Activated naive CD4-positive, alpha-beta T cell treated with anti-CD3 and anti-CD28 coated beads, Interleukin-2, amount 50 U/mL, for 24 hours (primary cell): Measurements from ENCODE around the gene SLC24A3.

Experiments
- H3K27ac Mint-ChIP-seq: one replicate; pipeline ENCODE4 v1.8.0; 2021; ENCODE audit warnings: mild to moderate bottlenecking, mixed read lengths
- H3K27me3 Mint-ChIP-seq: one replicate; pipeline ENCODE4 v1.8.0; 2021; ENCODE audit warnings: mixed read lengths
- H3K36me3 Mint-ChIP-seq: one replicate; pipeline ENCODE4 v1.8.0; 2021; ENCODE audit warnings: mixed read lengths
- H3K4me1 Mint-ChIP-seq: one replicate; pipeline ENCODE4 v1.8.0; 2021; ENCODE audit warnings: mixed read lengths
- H3K4me3 Mint-ChIP-seq: one replicate; pipeline ENCODE4 v1.8.0; 2021; ENCODE audit warnings: mild to moderate bottlenecking, mixed read lengths
- H3K9me3 Mint-ChIP-seq: one replicate; pipeline ENCODE4 v1.8.0; 2021; ENCODE audit warnings: mixed read lengths

The SLC24A3 gene

DNA sequence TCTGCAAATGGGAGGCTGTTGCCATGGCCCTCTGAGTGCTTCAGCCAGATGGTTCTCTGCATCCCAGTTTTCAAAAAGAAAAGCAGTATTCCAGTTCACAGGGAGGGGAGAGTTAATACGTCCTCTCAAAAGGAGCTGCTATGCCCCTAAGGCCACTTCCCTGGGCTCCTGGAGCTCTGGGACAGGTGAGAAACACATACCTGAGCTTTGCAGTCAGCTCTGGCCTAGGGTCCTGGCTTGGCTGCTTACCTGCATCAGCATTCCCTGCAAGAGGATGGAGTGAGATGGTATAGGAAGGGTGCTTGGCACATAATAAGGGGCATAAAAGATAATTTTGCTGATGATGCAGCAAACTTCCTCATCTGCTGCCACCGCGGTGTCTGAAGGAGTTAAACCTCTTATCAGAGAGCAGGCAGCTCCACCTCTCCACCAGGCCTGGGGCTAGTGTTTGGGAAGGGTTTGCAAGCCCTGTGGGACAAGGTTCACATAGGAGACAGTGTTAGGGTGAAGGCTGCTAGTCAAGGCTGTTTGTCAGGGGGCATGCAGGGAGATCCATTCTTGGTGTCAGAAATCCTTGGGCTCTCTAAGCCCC, 62.7 kb downstream of the SLC24A3 start:
- no peaks in the 10 kb centered on the region for H3K36me3 Mint-ChIP-seq
- no peaks in the 10 kb centered on the region for H3K27me3 Mint-ChIP-seq
- no peaks in the 10 kb centered on the region for H3K4me1 Mint-ChIP-seq
- H3K27ac Mint-ChIP-seq: no peak overlapping the region
- no peak overlapping the region for H3K4me3 Mint-ChIP-seq
- no peaks in the 10 kb centered on the region for H3K9me3 Mint-ChIP-seq

DNA sequence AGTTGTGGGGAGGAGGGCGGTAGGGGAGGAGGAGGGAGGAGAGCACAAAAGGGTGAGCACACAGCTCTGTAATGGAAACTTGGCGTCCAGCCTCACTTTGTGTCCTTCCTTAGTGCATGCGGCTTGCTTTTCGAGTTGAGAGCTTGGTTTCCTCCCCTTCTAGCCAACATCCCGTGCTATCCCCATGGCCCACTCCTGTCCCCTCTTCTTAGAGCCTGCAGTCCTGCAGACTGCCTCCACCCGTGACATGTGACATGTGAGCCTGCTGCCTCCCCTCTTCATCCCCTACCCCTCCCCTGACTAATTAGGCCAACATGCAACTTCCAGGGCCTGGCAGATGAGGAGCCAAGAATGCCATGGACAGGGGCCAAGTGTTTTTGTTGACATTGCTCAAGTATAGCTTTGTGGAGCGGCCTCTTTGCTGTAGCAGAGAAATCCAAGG, 63.2 kb downstream of the SLC24A3 start:
- Mint-ChIP-seq H3K9me3 (no peaks in the 10 kb centered on the region), H3K4me3 (no peak overlapping the region), H3K36me3 (no peaks in the 10 kb centered on the region), H3K27me3 (no peaks in the 10 kb centered on the region), H3K4me1 (no peaks in the 10 kb centered on the region), H3K27ac (no peak overlapping the region)

DNA sequence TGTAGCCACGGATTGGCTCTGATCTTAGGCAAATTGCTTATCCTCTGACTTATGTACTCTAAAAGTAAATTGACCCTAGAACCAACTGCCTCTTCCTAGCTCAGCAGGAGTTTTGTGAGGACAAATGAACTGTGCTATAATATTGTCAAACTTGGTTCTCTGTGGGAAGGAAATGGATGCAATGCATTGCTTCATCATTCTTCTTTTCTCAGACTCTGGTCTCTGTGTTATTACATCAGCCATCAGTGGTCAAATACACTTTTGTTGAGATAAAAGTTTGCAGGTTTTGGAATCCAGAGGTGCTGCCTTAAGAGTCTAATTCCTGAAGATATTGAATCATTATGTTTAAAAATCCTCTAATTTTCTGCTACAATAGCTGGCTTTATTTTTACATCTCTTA, 64.9 kb downstream of the SLC24A3 start:
- Mint-ChIP-seq H3K27ac (no peak overlapping the region), H3K4me1 (no peaks in the 10 kb centered on the region), H3K27me3 (no peaks in the 10 kb centered on the region), H3K4me3 (no peak overlapping the region), H3K36me3 (no peaks in the 10 kb centered on the region), H3K9me3 (no peaks in the 10 kb centered on the region)

DNA sequence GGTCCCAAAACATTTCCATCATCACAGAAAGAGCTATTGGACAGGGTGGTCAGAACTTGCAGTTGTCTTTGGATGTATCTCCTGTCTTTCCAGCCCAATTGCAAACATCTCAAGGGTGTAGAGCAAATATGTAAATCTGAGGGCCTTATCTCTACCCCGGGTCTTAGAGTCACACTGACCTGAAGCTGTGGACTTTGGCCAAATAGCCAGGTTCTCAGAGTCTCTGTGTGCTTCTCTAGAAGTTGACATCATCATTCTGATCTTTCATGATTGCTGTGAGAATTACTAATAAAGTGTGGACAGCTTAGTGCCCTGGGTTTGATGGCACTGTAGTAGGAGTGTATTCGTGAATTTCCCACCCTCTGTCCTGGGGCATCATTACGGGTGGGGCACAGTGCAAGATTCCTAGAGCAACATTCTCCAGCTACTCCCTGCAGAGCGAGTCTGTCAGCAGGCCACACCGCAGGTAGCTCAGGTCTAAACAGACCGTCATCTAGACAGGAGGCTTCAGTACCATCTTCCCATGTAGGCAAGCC, 71.1 kb downstream of the SLC24A3 start:
- no peak overlapping the region for H3K4me3 Mint-ChIP-seq
- H3K9me3 Mint-ChIP-seq: no peaks in the 10 kb centered on the region
- no peaks in the 10 kb centered on the region for H3K27me3 Mint-ChIP-seq
- no peak overlapping the region for H3K27ac Mint-ChIP-seq
- H3K4me1 Mint-ChIP-seq: no peaks in the 10 kb centered on the region
- no peaks in the 10 kb centered on the region for H3K36me3 Mint-ChIP-seq

DNA sequence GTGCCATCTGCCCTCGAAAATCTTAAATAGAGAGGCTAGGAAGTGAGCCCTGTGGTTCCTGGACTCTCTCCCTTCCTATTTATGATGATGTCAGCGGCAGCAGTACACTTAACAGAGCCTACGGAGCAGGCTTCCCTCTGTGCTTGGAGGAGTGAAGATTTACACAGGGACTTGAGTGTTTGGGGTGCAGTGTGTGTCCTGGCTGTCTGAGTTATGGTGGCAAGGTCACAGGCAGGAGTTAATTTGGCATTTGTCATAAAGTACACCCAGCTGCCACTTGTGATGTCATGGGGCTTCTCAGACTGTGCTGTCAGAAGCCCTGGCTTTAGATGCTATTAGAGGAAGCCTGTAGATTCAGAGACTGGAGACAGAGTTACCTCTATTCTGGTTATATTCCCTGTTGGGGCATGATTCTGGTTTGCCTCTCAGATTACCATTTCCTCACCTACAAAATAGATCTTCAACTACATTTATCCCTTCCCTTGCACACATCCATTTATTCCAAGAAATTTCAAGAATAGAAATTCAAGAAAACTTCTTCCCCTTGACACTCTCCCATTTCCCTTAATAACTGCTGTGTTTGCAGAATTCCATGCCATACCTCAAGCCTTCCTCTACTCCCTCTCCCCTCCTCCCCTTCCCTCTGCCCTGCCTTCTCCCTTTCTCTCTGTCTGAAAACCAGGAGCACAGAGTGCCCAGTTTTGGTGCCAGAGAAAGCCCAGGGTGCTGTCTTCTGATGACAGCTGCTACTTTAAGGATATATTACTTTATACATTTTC, 72.1 kb downstream of the SLC24A3 start:
- H3K4me3 Mint-ChIP-seq: no peak overlapping the region
- no peaks in the 10 kb centered on the region for H3K27me3 Mint-ChIP-seq
- H3K36me3 Mint-ChIP-seq: no peaks in the 10 kb centered on the region
- no peaks in the 10 kb centered on the region for H3K9me3 Mint-ChIP-seq
- no peaks in the 10 kb centered on the region for H3K4me1 Mint-ChIP-seq
- H3K27ac Mint-ChIP-seq: no peak overlapping the region

DNA sequence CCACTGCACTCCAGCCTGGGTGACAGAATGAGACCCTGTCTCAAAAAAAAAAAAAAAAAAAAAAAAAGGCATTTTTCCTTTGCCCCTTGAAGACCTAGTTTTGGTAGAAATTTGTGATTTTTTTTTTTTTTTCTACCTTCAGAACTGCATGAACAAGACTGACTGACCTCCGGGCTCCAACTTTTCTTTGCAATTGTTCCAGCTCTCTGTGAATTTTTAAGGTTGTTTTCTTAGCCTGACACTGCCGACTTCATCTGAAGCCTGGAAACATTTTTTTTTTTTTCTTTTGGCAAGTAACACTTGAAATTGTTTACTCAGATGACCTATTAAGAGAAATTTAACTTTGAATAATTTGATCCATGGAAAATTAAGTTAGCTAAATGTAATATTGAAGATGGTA, 73.0 kb downstream of the SLC24A3 start:
- Mint-ChIP-seq H3K4me1 (no peaks in the 10 kb centered on the region), H3K4me3 (no peak overlapping the region), H3K9me3 (no peaks in the 10 kb centered on the region), H3K36me3 (no peaks in the 10 kb centered on the region), H3K27ac (no peak overlapping the region), H3K27me3 (no peaks in the 10 kb centered on the region)

DNA sequence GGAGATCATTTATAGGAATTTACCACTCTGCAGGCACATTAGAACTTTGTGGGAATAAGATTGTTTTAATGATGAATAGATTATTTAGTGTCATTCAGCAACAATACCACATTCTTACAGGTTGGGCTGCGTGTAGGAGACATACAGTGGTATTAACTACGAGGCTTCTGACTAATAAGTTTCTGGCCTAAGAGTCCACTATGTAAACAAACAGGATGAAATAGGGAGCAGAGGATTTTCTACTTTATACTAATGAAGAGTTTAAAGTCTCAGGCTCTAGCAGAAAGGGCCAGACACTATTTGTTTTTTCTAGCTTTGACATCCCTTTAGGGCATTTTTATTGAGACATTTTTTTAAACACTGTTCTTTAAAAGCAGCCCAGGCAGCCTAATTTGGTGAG, 75.6 kb downstream of the SLC24A3 start:
- no peaks in the 10 kb centered on the region for H3K27me3 Mint-ChIP-seq

DNA sequence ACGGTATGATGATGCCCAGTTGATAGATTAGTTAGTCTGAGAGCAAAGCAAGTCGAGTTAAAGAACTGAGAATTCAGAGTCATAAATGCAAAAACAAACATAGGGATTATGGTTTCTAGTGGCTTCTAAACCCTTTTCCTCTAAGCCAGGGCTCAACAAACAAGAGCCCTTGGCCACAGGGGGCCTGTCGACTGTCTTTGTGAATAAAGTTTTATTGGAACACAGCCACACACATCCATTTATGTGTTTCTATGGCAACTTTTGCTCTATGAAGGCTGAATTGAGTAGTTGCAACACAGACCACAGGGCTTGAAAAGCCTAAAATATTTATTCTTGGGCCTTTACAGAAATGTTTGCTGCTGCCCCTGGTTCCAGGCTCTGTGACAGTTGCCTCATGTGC, 76.2 kb downstream of the SLC24A3 start:
- H3K36me3 Mint-ChIP-seq: no peaks in the 10 kb centered on the region
- H3K27me3 Mint-ChIP-seq: no peaks in the 10 kb centered on the region
- no peak overlapping the region for H3K4me3 Mint-ChIP-seq
- no peaks in the 10 kb centered on the region for H3K4me1 Mint-ChIP-seq
- no peak overlapping the region for H3K27ac Mint-ChIP-seq
- no peaks in the 10 kb centered on the region for H3K9me3 Mint-ChIP-seq

More for the DNA sequence above, 75.6 kb downstream of the SLC24A3 start:
- Mint-ChIP-seq H3K9me3 (no peaks in the 10 kb centered on the region), H3K27ac (no peak overlapping the region), H3K4me3 (no peak overlapping the region), H3K4me1 (no peaks in the 10 kb centered on the region), H3K36me3 (no peaks in the 10 kb centered on the region)

DNA sequence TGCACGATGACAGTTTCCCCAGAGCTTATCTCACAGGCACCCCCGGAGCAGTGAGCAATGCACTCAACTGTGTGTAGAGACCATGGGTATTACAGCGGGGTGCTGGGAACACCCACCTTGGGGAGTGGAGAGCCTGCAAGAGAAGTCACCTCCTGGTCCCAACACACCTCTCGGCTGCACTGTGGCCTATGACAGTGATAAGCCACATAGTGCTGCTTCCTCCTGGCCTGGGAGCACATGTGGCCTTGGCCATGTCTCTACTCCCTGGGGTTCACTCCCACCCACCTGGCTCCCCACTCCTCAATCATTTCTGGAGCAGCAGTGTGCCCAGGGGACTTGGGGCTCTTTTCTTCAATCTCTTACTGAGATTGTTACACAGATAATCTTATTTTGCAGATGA, 77.0 kb downstream of the SLC24A3 start:
- H3K4me3 Mint-ChIP-seq: no peak overlapping the region
- H3K4me1 Mint-ChIP-seq: no peaks in the 10 kb centered on the region
- no peak overlapping the region for H3K27ac Mint-ChIP-seq
- no peaks in the 10 kb centered on the region for H3K9me3 Mint-ChIP-seq
- H3K27me3 Mint-ChIP-seq: no peaks in the 10 kb centered on the region
- no peaks in the 10 kb centered on the region for H3K36me3 Mint-ChIP-seq

DNA sequence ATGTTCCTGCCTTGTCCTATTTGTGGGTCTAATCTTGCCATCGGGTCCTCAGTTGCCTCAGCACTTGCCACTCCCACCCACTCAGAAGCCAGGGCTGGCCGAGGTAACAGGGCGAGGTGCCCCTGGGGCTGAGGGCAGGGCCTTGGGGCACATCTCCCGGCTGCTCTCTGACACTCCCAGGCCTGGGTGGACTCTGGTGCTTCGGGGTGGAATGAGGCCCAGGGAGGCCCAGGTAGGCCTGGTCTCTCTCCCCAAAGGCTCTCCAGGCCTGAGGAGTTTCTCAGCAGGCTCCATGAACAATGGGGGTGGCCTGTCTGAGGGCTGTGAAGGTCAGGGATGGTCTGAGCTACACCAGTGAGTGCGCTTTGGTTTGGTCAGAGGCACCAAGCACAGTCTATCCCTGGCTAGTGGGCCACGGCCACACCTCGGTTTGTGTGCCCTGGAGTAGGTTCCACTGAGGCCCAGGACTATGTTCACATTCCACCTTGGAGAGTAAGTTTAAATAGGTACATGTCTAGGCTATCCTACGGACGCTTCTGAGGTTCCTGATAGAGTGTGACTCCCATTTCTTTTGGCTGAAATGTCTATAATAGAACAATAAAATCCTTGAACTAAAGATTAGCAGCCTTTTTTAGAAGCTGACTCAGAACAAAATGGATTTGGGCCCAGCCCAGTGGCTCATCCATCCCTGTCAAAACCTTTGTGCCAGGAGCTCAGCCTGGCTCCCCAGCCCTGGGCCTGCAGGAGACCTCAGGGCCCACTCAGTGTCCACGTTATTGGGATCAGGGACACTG, 78.8 kb downstream of the SLC24A3 start:
- H3K4me1 Mint-ChIP-seq: no peaks in the 10 kb centered on the region
- H3K4me3 Mint-ChIP-seq: no peak overlapping the region
- peaks cover under 1% of the 10 kb centered on the region for H3K27me3 Mint-ChIP-seq
- no peak overlapping the region for H3K27ac Mint-ChIP-seq
- no peaks in the 10 kb centered on the region for H3K36me3 Mint-ChIP-seq
- no peaks in the 10 kb centered on the region for H3K9me3 Mint-ChIP-seq

DNA sequence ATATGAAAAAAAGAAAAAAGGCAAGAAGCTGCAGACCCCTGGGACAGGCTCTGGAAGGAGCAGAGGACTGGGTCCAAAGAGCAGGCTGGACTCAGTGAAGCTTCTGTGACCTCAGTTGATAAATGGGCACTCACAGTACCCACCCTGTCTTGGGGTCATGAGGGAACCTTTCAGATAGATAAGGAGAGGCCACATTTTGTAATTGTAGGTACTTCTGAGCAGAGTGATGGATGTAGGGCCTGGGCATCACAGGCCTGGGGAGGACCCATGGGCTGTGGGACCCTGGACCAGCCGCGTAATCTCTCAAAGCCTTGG, 79.3 kb downstream of the SLC24A3 start:
- H3K4me3 Mint-ChIP-seq: no peak overlapping the region
- H3K9me3 Mint-ChIP-seq: no peaks in the 10 kb centered on the region
- H3K27me3 Mint-ChIP-seq: peaks cover 1% of the 10 kb centered on the region
- no peaks in the 10 kb centered on the region for H3K36me3 Mint-ChIP-seq
- no peaks in the 10 kb centered on the region for H3K4me1 Mint-ChIP-seq
- no peak overlapping the region for H3K27ac Mint-ChIP-seq

DNA sequence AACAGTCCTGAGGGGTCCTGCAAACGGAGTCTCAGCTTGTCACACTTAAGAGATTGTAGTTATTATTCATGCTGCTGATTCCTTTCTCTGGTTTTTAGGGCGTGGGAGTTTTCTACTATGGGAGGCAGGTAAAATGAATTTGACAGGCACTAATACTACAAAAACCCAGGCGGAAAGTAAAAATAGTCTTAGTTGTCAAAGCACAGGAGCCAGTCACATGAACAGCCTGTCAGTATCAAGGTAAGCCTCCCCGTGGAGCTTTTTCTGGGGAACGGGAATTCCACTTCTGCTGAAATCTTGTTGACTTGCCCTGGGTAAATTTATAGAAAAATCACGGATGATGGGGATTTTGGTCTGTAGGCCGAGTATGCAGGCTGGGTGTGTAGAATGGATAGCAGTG, 79.8 kb downstream of the SLC24A3 start:
- Mint-ChIP-seq H3K9me3 (no peaks in the 10 kb centered on the region), H3K4me3 (no peak overlapping the region), H3K4me1 (no peaks in the 10 kb centered on the region), H3K27ac (no peak overlapping the region), H3K27me3 (peaks cover 1% of the 10 kb centered on the region), H3K36me3 (no peaks in the 10 kb centered on the region)

DNA sequence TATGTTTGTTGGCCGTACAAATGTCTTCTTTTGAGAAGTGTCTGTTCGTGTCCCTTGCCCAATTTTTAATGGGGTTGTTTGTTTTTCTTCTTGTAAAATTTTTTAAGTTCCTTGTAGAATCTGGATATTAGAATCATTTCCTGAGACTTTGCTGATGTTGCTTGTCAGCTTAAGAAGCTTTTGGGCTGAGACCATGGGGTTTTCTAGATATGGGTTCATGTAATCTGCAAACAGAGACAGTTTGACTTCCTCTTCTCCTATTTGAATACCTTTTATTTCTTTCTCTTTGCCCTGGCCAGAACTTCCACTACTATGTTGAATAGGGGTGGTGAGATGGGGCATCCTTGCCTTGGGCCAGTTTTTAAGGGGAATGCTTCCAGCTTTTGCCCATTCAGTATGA, 82.6 kb downstream of the SLC24A3 start:
- H3K9me3 Mint-ChIP-seq: no peaks in the 10 kb centered on the region

DNA sequence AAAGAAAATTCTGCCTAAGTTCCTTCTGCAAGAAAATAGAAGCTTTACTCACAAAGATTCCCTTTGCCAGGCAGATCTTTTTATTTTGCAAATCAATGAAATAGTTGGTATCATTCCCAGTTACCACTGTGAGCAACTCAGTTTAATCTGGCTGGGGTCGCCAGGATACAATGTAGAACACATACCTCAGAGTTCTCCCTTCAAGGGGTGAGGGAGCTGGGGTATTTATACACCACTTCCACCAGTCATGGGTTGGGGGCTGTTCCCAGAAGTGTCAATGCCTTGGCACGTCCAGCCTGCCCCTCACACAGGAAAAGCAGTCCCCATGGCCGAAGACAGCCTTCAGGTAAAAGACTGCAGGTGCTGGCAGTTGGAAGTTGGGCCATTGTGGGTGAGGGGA, 86.2 kb downstream of the SLC24A3 start:
- no peaks in the 10 kb centered on the region for H3K9me3 Mint-ChIP-seq
- H3K4me1 Mint-ChIP-seq: no peaks in the 10 kb centered on the region
- no peaks in the 10 kb centered on the region for H3K36me3 Mint-ChIP-seq
- no peak overlapping the region for H3K27ac Mint-ChIP-seq
- H3K27me3 Mint-ChIP-seq: peaks cover 1% of the 10 kb centered on the region
- H3K4me3 Mint-ChIP-seq: no peak overlapping the region

More for the DNA sequence above, 82.6 kb downstream of the SLC24A3 start:
- Mint-ChIP-seq H3K4me3 (no peak overlapping the region), H3K27me3 (peaks cover 1% of the 10 kb centered on the region), H3K4me1 (no peaks in the 10 kb centered on the region), H3K27ac (no peak overlapping the region), H3K36me3 (no peaks in the 10 kb centered on the region)

DNA sequence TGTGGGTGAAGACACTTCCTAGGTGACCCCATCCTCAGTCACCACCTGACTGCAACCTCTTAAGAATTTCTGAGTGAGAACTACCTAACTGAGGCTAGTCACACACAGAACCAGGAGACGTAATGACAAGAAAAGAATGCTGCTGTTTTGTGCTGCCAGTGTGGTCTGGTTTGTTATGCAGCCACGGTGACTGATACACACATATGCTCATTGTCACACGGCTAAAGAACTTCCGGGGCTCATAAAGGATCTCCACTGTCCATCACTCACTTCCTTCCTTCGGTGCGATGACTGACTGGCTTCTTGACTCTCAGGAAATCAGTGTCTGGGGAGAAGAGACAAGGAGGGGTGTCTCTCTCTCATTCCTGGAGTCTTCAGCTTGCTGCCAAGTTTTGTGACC, 88.0 kb downstream of the SLC24A3 start:
- peaks cover under 1% of the 10 kb centered on the region for H3K9me3 Mint-ChIP-seq
- H3K4me3 Mint-ChIP-seq: no peak overlapping the region
- H3K4me1 Mint-ChIP-seq: no peaks in the 10 kb centered on the region
- H3K36me3 Mint-ChIP-seq: no peaks in the 10 kb centered on the region
- H3K27me3 Mint-ChIP-seq: peaks cover 1% of the 10 kb centered on the region
- H3K27ac Mint-ChIP-seq: no peak overlapping the region

DNA sequence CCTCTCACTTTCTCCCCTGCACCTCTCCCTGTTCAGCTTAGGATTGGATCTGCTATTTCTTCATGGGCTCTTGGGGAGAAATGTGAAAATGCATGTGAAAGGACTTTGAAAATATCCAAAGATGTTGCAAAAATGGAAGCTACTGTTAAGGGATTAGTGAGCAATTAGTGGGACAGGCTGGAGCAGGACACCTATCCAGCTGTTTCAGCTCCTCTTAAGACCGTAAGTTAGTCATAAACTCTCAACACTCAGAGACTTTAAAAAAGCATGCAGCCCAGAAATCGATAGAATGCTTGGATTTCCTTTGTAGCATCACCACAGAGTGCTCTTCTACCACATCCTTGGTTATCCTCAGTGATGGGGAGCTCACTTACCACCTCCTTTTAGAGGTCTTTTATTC, 88.7 kb downstream of the SLC24A3 start:
- H3K27ac Mint-ChIP-seq: no peak overlapping the region
- H3K9me3 Mint-ChIP-seq: peaks cover 5% of the 10 kb centered on the region
- H3K36me3 Mint-ChIP-seq: no peaks in the 10 kb centered on the region
- H3K4me1 Mint-ChIP-seq: no peaks in the 10 kb centered on the region
- no peak overlapping the region for H3K4me3 Mint-ChIP-seq
- peaks cover 1% of the 10 kb centered on the region for H3K27me3 Mint-ChIP-seq
